ENCODE measurements around the gene SUOX. TPM values are rescaled to one million over a fixed set of nuclear protein-coding genes. Genes with fewer than 3 reads are reported as not detected.
A peak's percentile ranks its signal among the peaks of the same experiment; 100 is the strongest.
"Not testable (repeated sequence)": the region's sequence is repeated elsewhere in the genome, so short reads cannot be mapped to it uniquely, and the experiment has no call there.

SUOX gene
- total and polyA plus RNA-seq, 8 donors = 8.4 to 67.7 (median 10.9) TPM

DNA sequence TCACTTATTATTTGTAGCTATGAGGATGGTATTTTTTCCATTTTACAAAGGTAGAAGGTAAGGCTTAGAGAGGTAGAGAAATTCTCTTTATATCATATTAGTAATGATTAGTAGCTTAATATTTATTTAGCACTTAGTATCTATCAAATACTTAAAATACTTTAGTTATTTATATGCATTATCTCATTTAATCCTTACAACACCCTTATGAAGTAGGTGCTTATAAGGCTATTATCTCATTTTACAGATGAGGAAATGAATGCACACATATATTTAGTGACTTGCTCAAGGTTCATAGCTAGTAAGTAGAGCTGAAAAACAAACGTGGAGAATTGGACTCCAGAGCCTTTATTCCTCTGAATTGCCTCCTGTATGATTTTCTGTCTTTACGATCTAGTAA is 12.2 kb upstream of the SUOX start:
- peaks cover 46 to 90% (median 85%) of the 10 kb centered on the region in 4 donors for H3K36me3 ChIP-seq
- H3K27me3 ChIP-seq = no peaks in the 10 kb centered on the region
- intact Hi-C loops (cut with DNase I; ENCODE audit: low total_unique reads) = loop anchor here (10.0 kb wide), 1 partner anchor 50 kb away; no protein-coding TSS in a partner anchor
- peaks cover 0 to 36% (median 0%) of the 10 kb centered on the region in 4 donors for H3K4me1 ChIP-seq
- TF ChIP-seq CTCF (IDR thresholded peaks at IDR 0.05) (no peak), EP300 (IDR thresholded peaks at IDR 0.05) (no peak), POLR2AphosphoS5 (IDR thresholded peaks at IDR 0.05) (no peak), POLR2A (IDR thresholded peaks at IDR 0.05) (no peak)
- H3K4me3 ChIP-seq = no peak overlapping the region
- no peak for DNase-seq
- WGBS, 5 donors = 59 to 69% (median 61%) methylated on average over 2 of the region's 2 CpGs
- H3K9me3 ChIP-seq = no peaks in the 10 kb centered on the region
- H3K27ac ChIP-seq = no peak overlapping the region

- Histone ChIP-seq H3K27me3 (no peaks in the 10 kb centered on the region), H3K36me3 (peaks cover 49 to 91% (median 85%) of the 10 kb centered on the region in 4 donors), H3K4me1 (peaks cover 0 to 32% (median 0%) of the 10 kb centered on the region in 4 donors), H3K9me3 (no peaks in the 10 kb centered on the region), H3K4me3 (no peak overlapping the region), H3K27ac (no peak overlapping the region)
- intact Hi-C loops (cut with DNase I; ENCODE audit: low total_unique reads) = loop anchor here (10.0 kb wide), 1 partner anchor 49 kb away; no protein-coding TSS in a partner anchor
- 89 to 93% (median 90%) methylated on average over 4 of the region's 4 CpGs for WGBS, 5 donors
- no peak for TF ChIP-seq EP300 (IDR thresholded peaks at IDR 0.05)
- no peak for TF ChIP-seq CTCF (IDR thresholded peaks at IDR 0.05)
- TF ChIP-seq POLR2AphosphoS5 (IDR thresholded peaks at IDR 0.05) = no peak
- TF ChIP-seq POLR2A (IDR thresholded peaks at IDR 0.05) = no peak
- no peak for DNase-seq
These were observed 11.7 kb upstream of the SUOX start for GRCh38 chr12:55985341-55985740.

GRCh38 chr12:55985976-55986375 is 11.1 kb upstream of the SUOX start:
- H3K27me3 ChIP-seq, H3K27ac ChIP-seq, DNase-seq, H3K4me3 ChIP-seq, H3K9me3 ChIP-seq: not testable (repeated sequence)
- H3K36me3 ChIP-seq = peaks cover 52 to 91% (median 85%) of the 10 kb centered on the region in 4 donors
- 90 to 95% (median 94%) methylated on average over 7 of the region's 7 CpGs for whole genome bisulfite sequencing, 5 donors
- intact Hi-C loops (cut with DNase I; ENCODE audit: low total_unique reads) = loop anchor here (10.0 kb wide), 1 partner anchor 49 kb away; no protein-coding TSS in a partner anchor
- peaks cover 0 to 32% (median 0%) of the 10 kb centered on the region in 4 donors for H3K4me1 ChIP-seq

- no peak for DNase-seq
- peaks cover 0 to 5% (median 2%) of the 10 kb centered on the region in 4 donors for H3K4me1 ChIP-seq
- no peak overlapping the region for H3K27ac ChIP-seq
- TF ChIP-seq CTCF (IDR thresholded peaks at IDR 0.05) = no peak
- no peak for TF ChIP-seq POLR2AphosphoS5 (IDR thresholded peaks at IDR 0.05)
- TF ChIP-seq EP300 (IDR thresholded peaks at IDR 0.05) = no peak
- no peak for TF ChIP-seq POLR2A (IDR thresholded peaks at IDR 0.05)
- no peak overlapping the region for H3K4me3 ChIP-seq
- H3K36me3 ChIP-seq = peaks cover 76 to 95% (median 93%) of the 10 kb centered on the region in 4 donors
- 86 to 91% (median 89%) methylated on average over 3 of the region's 3 CpGs for WGBS, 5 donors
- no peaks in the 10 kb centered on the region for H3K27me3 ChIP-seq
- no peaks in the 10 kb centered on the region for H3K9me3 ChIP-seq
- intact Hi-C loops (cut with DNase I; ENCODE audit: low total_unique reads) = no loop called here
These were observed 6.0 kb upstream of the SUOX start for GRCh38 chr12:55991110-55991509.

DNA sequence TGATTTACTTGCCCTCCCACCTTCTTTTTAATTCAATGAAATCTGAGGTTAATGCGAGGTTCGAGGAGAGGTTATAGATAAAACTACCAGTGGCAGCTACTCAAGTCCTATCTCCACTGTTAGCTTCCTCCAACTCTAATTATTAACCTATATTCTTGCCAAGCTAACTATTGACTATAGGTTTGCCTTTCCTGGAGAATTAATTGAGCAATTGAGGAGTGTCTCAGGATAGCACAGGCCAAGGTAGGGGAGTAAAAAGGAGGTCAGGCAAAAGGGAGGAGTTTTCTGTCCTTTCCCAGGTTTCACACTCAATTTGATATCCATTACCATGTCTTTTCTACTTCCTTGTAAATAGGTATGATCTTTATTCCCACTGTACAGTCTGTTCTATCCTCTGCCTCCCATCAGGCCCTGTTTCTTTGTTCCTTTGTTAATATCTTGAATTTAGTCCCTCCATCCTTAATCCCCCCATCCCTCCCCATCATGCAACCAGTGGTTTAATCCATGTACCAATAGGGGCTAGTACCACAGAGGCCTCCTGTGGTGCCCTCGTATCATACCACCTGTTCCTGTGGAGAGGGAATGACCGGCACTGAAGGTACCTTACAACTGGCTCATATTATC is 3.7 kb upstream of the SUOX start:
- Histone ChIP-seq H3K27ac (peak overlapping the region in 1 of 5 donors; percentile 7), H3K9me3 (no peaks in the 10 kb centered on the region), H3K36me3 (peaks cover 59 to 73% (median 71%) of the 10 kb centered on the region in 4 donors), H3K4me3 (no peak overlapping the region), H3K4me1 (peaks cover 7 to 21% (median 18%) of the 10 kb centered on the region in 4 donors), H3K27me3 (no peaks in the 10 kb centered on the region)
- no peak for TF ChIP-seq EP300 (IDR thresholded peaks at IDR 0.05)
- TF ChIP-seq CTCF (IDR thresholded peaks at IDR 0.05) = no peak
- TF ChIP-seq POLR2A (IDR thresholded peaks at IDR 0.05) = no peak
- no peak for TF ChIP-seq POLR2AphosphoS5 (IDR thresholded peaks at IDR 0.05)
- WGBS, 5 donors = 54 to 74% (median 65%) methylated on average over 4 of the region's 4 CpGs
- no peak for DNase-seq
- intact Hi-C loops (cut with DNase I; ENCODE audit: low total_unique reads) = no loop called here

All from stomach (tissue), 9 donors.